ENCODE results near the gene PEX11B. TPM values are rescaled to one million over a fixed set of nuclear protein-coding genes. Genes with fewer than 3 reads are reported as not detected.
A peak's percentile ranks its signal among the peaks of the same experiment; 100 is the strongest.
"Not testable (repeated sequence)": the region's sequence is repeated elsewhere in the genome, so short reads cannot be mapped to it uniquely, and the experiment has no call there.

Gene PEX11B
- total RNA-seq, 2 experiments from 2014 or later, result 11.6 to 13.2 TPM

GRCh38 chr1:145922266-145922665 is 3.7 kb upstream of the PEX11B start:
- H3K4me3 ChIP-seq (ENCODE audit: low read length), result no peak overlapping the region
- intact Hi-C loops (cut with DNase I, micrococcal nuclease), result no loop called here
- peaks cover 23% of the 10 kb centered on the region for H3K36me3 ChIP-seq (ENCODE audit: insufficient read depth, low read length)
- Mint-ChIP-seq H3K4me3 (no peak overlapping the region), H3K9me3 (no peaks in the 10 kb centered on the region), H3K27me3 (no peaks in the 10 kb centered on the region), H3K36me3 (ENCODE audit: low read depth) (peaks cover 35% of the 10 kb centered on the region), H3K27ac (no peak overlapping the region), H3K4me1 (ENCODE audit: low read depth) (peaks cover 42% of the 10 kb centered on the region)
- H3K27me3 ChIP-seq (ENCODE audit: control insufficient read depth in 1 of 2, insufficient read depth in 2 of 2, low read length in 2 of 2), result no peaks in the 10 kb centered on the region
- no peak for ATAC-seq (ENCODE audit: poor library complexity)
- DNase-seq, result no peak
- H3K9me3 ChIP-seq (ENCODE audit: control insufficient read depth in 1 of 2, insufficient read depth in 1 of 2, low read length in 2 of 2), result no peaks in the 10 kb centered on the region
- ChIA-PET CTCF (no interaction called here), POLR2A (interaction anchor here (1.0 kb wide), 2 partner anchors 42 to 76 kb away, joined by 3 read pairs; partner anchors contain the start of gene POLR3GL)
- no peak for TF ChIP-seq CTCF (IDR thresholded peaks at IDR 0.05)
- no peak overlapping the region for H3K27ac ChIP-seq (ENCODE audit: low read depth in 1 of 2, low read length in 2 of 2)
- peaks cover 37% of the 10 kb centered on the region for H3K4me1 ChIP-seq (ENCODE audit: insufficient read depth, low read length)

- H3K9me3 ChIP-seq (ENCODE audit: control insufficient read depth in 1 of 2, insufficient read depth in 1 of 2, low read length in 2 of 2); CTCF ChIA-PET; H3K27me3 Mint-ChIP-seq; POLR2A ChIA-PET; H3K4me3 ChIP-seq (ENCODE audit: low read length); ATAC-seq (ENCODE audit: poor library complexity); H3K9me3 Mint-ChIP-seq; intact Hi-C loops (cut with DNase I, micrococcal nuclease); H3K27me3 ChIP-seq (ENCODE audit: control insufficient read depth in 1 of 2, insufficient read depth in 2 of 2, low read length in 2 of 2); DNase-seq; H3K27ac ChIP-seq (ENCODE audit: low read depth in 1 of 2, low read length in 2 of 2): not testable (repeated sequence)
- Histone ChIP-seq H3K4me1 (ENCODE audit: insufficient read depth, low read length) (peaks cover 31% of the 10 kb centered on the region), H3K36me3 (ENCODE audit: insufficient read depth, low read length) (peaks cover 24% of the 10 kb centered on the region)
- H3K4me1 Mint-ChIP-seq (ENCODE audit: low read depth), result peaks cover 47% of the 10 kb centered on the region
- H3K4me3 Mint-ChIP-seq, result peak overlapping the region; percentile 85
- peak overlapping the region; percentile 92 for H3K27ac Mint-ChIP-seq
- peaks cover 50% of the 10 kb centered on the region for H3K36me3 Mint-ChIP-seq (ENCODE audit: low read depth)
Observed at GRCh38 chr1:145920297-145920696, 1.8 kb upstream of the PEX11B start.

GRCh38 chr1:145918992-145919939 is 749 bp upstream of the PEX11B start:
- ATAC-seq (ENCODE audit: poor library complexity), result no peak
- intact Hi-C loops (cut with DNase I, micrococcal nuclease), result loop anchor here (1.0 to 5.0 kb wide), 6 partner anchors 8 to 88 kb away; partner anchors contain the start of genes LIX1L (in 2 of the 2), PIAS3 (in 2 of the 2), RBM8A (in 1 of the 2) and TXNIP (in 1 of the 2)
- Histone ChIP-seq H3K27ac (ENCODE audit: low read depth in 1 of 2, low read length in 2 of 2) (peak overlapping the region; percentile 49 to 60), H3K27me3 (ENCODE audit: control insufficient read depth in 1 of 2, insufficient read depth in 2 of 2, low read length in 2 of 2) (no peaks in the 10 kb centered on the region), H3K9me3 (ENCODE audit: control insufficient read depth in 1 of 2, insufficient read depth in 1 of 2, low read length in 2 of 2) (no peaks in the 10 kb centered on the region), H3K4me1 (ENCODE audit: insufficient read depth, low read length) (peaks cover 31% of the 10 kb centered on the region), H3K4me3 (ENCODE audit: low read length) (peak overlapping the region; percentile 87), H3K36me3 (ENCODE audit: insufficient read depth, low read length) (peaks cover 31% of the 10 kb centered on the region)
- DNase-seq, result peak in 4 of 14 experiments; percentile 8 to 55 (median 28)
- no peak for TF ChIP-seq CTCF (IDR thresholded peaks at IDR 0.05)
- Mint-ChIP-seq H3K27me3 (no peaks in the 10 kb centered on the region), H3K9me3 (no peaks in the 10 kb centered on the region), H3K36me3 (ENCODE audit: low read depth) (peaks cover 59% of the 10 kb centered on the region), H3K4me1 (ENCODE audit: low read depth) (peaks cover 47% of the 10 kb centered on the region), H3K27ac (peak overlapping the region; percentile 92), H3K4me3 (peak overlapping the region; percentile 94)
- POLR2A ChIA-PET, result interaction anchor here (0.7 to 4.4 kb wide), 18 partner anchors 8 to 118 kb away, joined by 3 to 84 read pairs (median 7); partner anchors contain the start of genes ANKRD34A, LIX1L, NUDT17 and PIAS3
- CTCF ChIA-PET, result interaction anchor here (1.4 to 1.7 kb wide), 4 partner anchors 8 to 60 kb away, joined by 3 to 9 read pairs (median 4); partner anchors contain the start of genes PIAS3 and RBM8A

Measured in CD4-positive, alpha-beta T cell (primary cell).